NCI-H345 (cell line): ENCODE data around the gene GRIK3.
A peak's percentile ranks its signal among the peaks of the same experiment; 100 is the strongest.
"Not testable (repeated sequence)": the region's sequence is repeated elsewhere in the genome, so short reads cannot be mapped to it uniquely, and the experiment has no call there.

ENCODE experiments used
- DNase-seq: peaks from one replicate; lab custom pipeline; 2025; lab: John Stamatoyannopoulos, UW

The GRIK3 gene

GRCh38 chr1:37034121-37035013 lies at the start of gene GRIK3:
GRIK3 (minus strand) TSS chr1:37034515; CDS start chr1:37034108, 407 bp downstream.
- DNase-seq = peak; percentile 58

- no peak for DNase-seq
Measured at GRCh38 chr1:37084013-37084412, 49.7 kb upstream of the GRIK3 start.

- DNase-seq = no peak
Measured at GRCh38 chr1:37083603-37084002, 49.3 kb upstream of the GRIK3 start.

GRCh38 chr1:37080296-37080986 lies 46.1 kb upstream of the GRIK3 start:
- DNase-seq = not testable (repeated sequence)

GRCh38 chr1:37078866-37079265 lies 44.6 kb upstream of the GRIK3 start:
- no peak for DNase-seq

GRCh38 chr1:37076168-37076567 lies 41.9 kb upstream of the GRIK3 start:
- no peak for DNase-seq

GRCh38 chr1:37073854-37074379 lies 39.6 kb upstream of the GRIK3 start:
- DNase-seq = peak; percentile 86

- DNase-seq = no peak
Measured at GRCh38 chr1:37073152-37073853, 39.0 kb upstream of the GRIK3 start.

GRCh38 chr1:37071829-37072228 lies 37.5 kb upstream of the GRIK3 start:
- no peak for DNase-seq

GRCh38 chr1:37070126-37070525 lies 35.8 kb upstream of the GRIK3 start:
- DNase-seq = no peak

- DNase-seq = no peak
Measured at GRCh38 chr1:37069406-37069805, 35.1 kb upstream of the GRIK3 start.

GRCh38 chr1:37068897-37069296 lies 34.6 kb upstream of the GRIK3 start:
- no peak for DNase-seq

GRCh38 chr1:37068260-37068659 lies 33.9 kb upstream of the GRIK3 start:
- DNase-seq = no peak

GRCh38 chr1:37064039-37064438 lies 29.7 kb upstream of the GRIK3 start:
- DNase-seq = peak; percentile 97

GRCh38 chr1:37059346-37059745 lies 25.0 kb upstream of the GRIK3 start:
- DNase-seq = no peak

- no peak for DNase-seq
Measured at GRCh38 chr1:37058424-37058988, 24.2 kb upstream of the GRIK3 start.

- DNase-seq = peak; percentile 78
Measured at GRCh38 chr1:37056325-37056724, 22.0 kb upstream of the GRIK3 start.

- peak; percentile 95 for DNase-seq
Measured at GRCh38 chr1:37055631-37056030, 21.3 kb upstream of the GRIK3 start.

- DNase-seq = no peak
Measured at GRCh38 chr1:37053173-37053572, 18.9 kb upstream of the GRIK3 start.

- no peak for DNase-seq
Measured at GRCh38 chr1:37052120-37052519, 17.8 kb upstream of the GRIK3 start.

GRCh38 chr1:37051346-37051745 lies 17.0 kb upstream of the GRIK3 start:
- DNase-seq = no peak

- no peak for DNase-seq
Measured at GRCh38 chr1:37047542-37047941, 13.2 kb upstream of the GRIK3 start.
